Measurements from ENCODE around the gene C20orf204. TPM values are rescaled to one million over a fixed set of nuclear protein-coding genes. Genes with fewer than 3 reads are reported as not detected.

Gene C20orf204
- total and polyA plus RNA-seq, 2 donors (not counting 3 experiments of a cell fraction or from before 2014, with no cell fraction given): 2.8 to 5.8 TPM

DNA sequence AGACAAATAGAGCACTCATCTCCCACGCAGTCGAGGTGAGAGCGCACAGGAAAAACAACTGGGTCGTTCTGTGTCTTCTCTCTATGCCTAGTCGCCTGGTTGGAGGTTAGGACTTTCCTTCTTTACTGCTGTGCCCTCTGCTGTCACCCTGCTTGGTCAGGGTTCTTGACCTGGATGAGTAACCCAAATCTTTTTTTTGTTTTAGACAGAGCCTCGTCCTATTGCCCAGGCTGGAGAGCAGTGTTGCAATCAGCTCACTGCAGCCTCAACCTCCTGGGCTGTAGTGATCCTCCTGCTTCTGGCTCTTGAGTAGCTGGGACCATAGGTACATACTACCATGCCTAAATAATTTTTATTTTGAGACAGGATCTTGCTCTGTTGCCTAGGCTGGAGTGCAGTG, 30.6 kb upstream of the C20orf204 start:
- H3K27me3 ChIP-seq (ENCODE audit: control insufficient read depth in 2 of 2, insufficient read depth in 2 of 2, low read length in 2 of 2): no peaks in the 10 kb centered on the region
- intact Hi-C loops (cut with micrococcal nuclease) (no loop called here), dilution Hi-C loops (cut with MboI; ENCODE audit: extremely low pct_ligation_motif_present, low sequenced_read_pairs) (no loop called here)
- no peak for DNase-seq (ENCODE audit: low read depth, low spot score)
- no TSS peak for BruUV-seq (replicated peaks)
- no peaks in the 10 kb centered on the region for H3K9me3 ChIP-seq (replicated peaks; ENCODE audit: control insufficient read depth, insufficient read depth, low read length)
- no peaks in the 10 kb centered on the region for H3K79me2 ChIP-seq (ENCODE audit: control insufficient read depth, insufficient read depth, low read length)
- no peaks in the 10 kb centered on the region for H3K9me1 ChIP-seq (replicated peaks; ENCODE audit: control insufficient read depth, extremely low read depth, insufficient read depth, low read length)
- H4K20me1 ChIP-seq (replicated peaks; ENCODE audit: control insufficient read depth, extremely low read depth, insufficient read depth, low read length): no peaks in the 10 kb centered on the region
- TF ChIP-seq, protein P1, sequence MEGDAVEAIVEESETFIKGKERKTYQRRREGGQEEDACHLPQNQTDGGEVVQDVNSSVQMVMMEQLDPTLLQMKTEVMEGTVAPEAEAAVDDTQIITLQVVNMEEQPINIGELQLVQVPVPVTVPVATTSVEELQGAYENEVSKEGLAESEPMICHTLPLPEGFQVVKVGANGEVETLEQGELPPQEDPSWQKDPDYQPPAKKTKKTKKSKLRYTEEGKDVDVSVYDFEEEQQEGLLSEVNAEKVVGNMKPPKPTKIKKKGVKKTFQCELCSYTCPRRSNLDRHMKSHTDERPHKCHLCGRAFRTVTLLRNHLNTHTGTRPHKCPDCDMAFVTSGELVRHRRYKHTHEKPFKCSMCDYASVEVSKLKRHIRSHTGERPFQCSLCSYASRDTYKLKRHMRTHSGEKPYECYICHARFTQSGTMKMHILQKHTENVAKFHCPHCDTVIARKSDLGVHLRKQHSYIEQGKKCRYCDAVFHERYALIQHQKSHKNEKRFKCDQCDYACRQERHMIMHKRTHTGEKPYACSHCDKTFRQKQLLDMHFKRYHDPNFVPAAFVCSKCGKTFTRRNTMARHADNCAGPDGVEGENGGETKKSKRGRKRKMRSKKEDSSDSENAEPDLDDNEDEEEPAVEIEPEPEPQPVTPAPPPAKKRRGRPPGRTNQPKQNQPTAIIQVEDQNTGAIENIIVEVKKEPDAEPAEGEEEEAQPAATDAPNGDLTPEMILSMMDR (IDR thresholded peaks at IDR 0.05; ENCODE audit: extremely low read depth in 1 of 2, insufficient read depth in 1 of 2, low read depth in 1 of 2, low read length in 2 of 2): no peak
- TF ChIP-seq GATA2 (IDR thresholded peaks at IDR 0.05; ENCODE audit: insufficient read depth, insufficient read length, low read depth, low read length): no peak
- no peak for TF ChIP-seq MAX (IDR thresholded peaks at IDR 0.05; ENCODE audit: insufficient read depth, insufficient read length)
- no peak for TF ChIP-seq JUN (IDR thresholded peaks at IDR 0.05; ENCODE audit: borderline replicate concordance, insufficient read depth, insufficient read length, low read depth)
- TF ChIP-seq FOS (IDR thresholded peaks at IDR 0.05; ENCODE audit: borderline replicate concordance, insufficient read depth, low read length): no peak
- no peak for TF ChIP-seq MYC (IDR thresholded peaks at IDR 0.05; ENCODE audit: low read depth, low read length)
- TF ChIP-seq EZH2 (IDR thresholded peaks at IDR 0.05; ENCODE audit: borderline replicate concordance, low read depth, low read length, severe bottlenecking): no peak
- TF ChIP-seq POLR2A (IDR thresholded peaks at IDR 0.05; ENCODE audit: low read depth, low read length): no peak
- no peak overlapping the region for H3K9ac ChIP-seq (replicated peaks; ENCODE audit: extremely low read depth, insufficient read depth, low read length)
- H3K4me3 ChIP-seq (replicated peaks in 1 of 3; ENCODE audit: insufficient read depth in 1 of 3, low read depth in 1 of 3, low read length in 3 of 3): no peak overlapping the region
- POLR2A ChIA-PET: no interaction called here
- no peak overlapping the region for H3K4me2 ChIP-seq (ENCODE audit: insufficient read depth, low read length)
- no peak for FAIRE-seq
- peaks cover 2% of the 10 kb centered on the region for H3K4me1 ChIP-seq (ENCODE audit: control insufficient read depth, extremely low read depth, insufficient read depth, low read length)
- H3K27ac ChIP-seq (ENCODE audit: insufficient read depth, low read depth, low read length): no peak overlapping the region
- H3K36me3 ChIP-seq (ENCODE audit: control insufficient read depth in 2 of 2, extremely low read depth in 1 of 2, insufficient read depth in 2 of 2, low read length in 2 of 2): peaks cover 11 to 52% of the 10 kb centered on the region in 2 experiments
- CTCF ChIA-PET: no interaction called here
- H2AFZ ChIP-seq (ENCODE audit: low read depth, low read length): no peak overlapping the region

Data from endothelial cell of umbilical vein (primary cell).